IMR-90 (cell line): Measurements from ENCODE around the gene C19orf25. TPM values are rescaled to one million over a fixed set of nuclear protein-coding genes. Genes with fewer than 3 reads are reported as not detected.

Experiments
- ATAC-seq: fragments of 200-7000 bp; cut with Tn5 transposase; 2 replicates; pipeline ENCODE4 v1.9.1; 2020; ENCODE audit warnings: low read depth, mild to moderate bottlenecking, moderate library complexity
- BruUV-seq: library from RNA; stranded (reverse); fragments of 400-500 nt; replicated peaks from 2 replicates; lab custom pipeline; 2021; lab: Mats Ljungman, UMichigan
- CTCF ChIA-PET: fragments of 300-600 bp; formaldehyde crosslinking; extraction: SDS; loops from one replicate; lab custom pipeline; 2021; ENCODE audit warnings: antibody characterized with exemption; lab: Yijun Ruan, JAX
- POLR2A ChIA-PET: fragments of 300-600 bp; sonication (Branson Sonifier 250); formaldehyde crosslinking; loops from one replicate; lab custom pipeline; 2022; ENCODE audit warnings: antibody characterized with exemption; ENCODE audit not compliant: unreplicated experiment; lab: Charles Lee
- DNase-seq: peaks from one replicate; pipeline ENCODE4 v3.0.0; 2013
- H2AFZ ChIP-seq: replicated peaks from 2 replicates; pipeline ENCODE3; 2013; ENCODE audit warnings: low read length, mild to moderate bottlenecking; ENCODE audit not compliant: poor library complexity
- H2AK5ac ChIP-seq: 2 replicates; pipeline ENCODE4 v1.6.1; 2013; ENCODE audit warnings: low read depth, low read length, inconsistent platforms
- H2AK9ac ChIP-seq: replicated peaks from 2 replicates; pipeline ENCODE3; 2013; ENCODE audit warnings: mild to moderate bottlenecking, low read depth, low read length, moderate library complexity; ENCODE audit not compliant: poor library complexity
- H2BK120ac ChIP-seq: 2 replicates; pipeline ENCODE4 v1.6.1; 2013; ENCODE audit warnings: low read depth, low read length, inconsistent platforms
- H2BK15ac ChIP-seq: 3 replicates; pipeline ENCODE4 v1.6.1; 2013; ENCODE audit warnings: low read depth, low read length, inconsistent platforms
- H2BK20ac ChIP-seq: 2 replicates; pipeline ENCODE4 v1.6.1; 2013; ENCODE audit warnings: low read depth, mild to moderate bottlenecking, inconsistent platforms, low read length, moderate library complexity
- H2BK5ac ChIP-seq: 2 replicates; pipeline ENCODE4 v1.6.1; 2013; ENCODE audit warnings: mild to moderate bottlenecking, low read depth, low read length, inconsistent platforms; ENCODE audit not compliant: poor library complexity, severe bottlenecking
- H3K14ac ChIP-seq: replicated peaks from 2 replicates; pipeline ENCODE4 v1.6.1; 2013; ENCODE audit warnings: low read depth, low read length, inconsistent platforms
- H3K18ac ChIP-seq: 2 replicates; pipeline ENCODE4 v1.6.1; 2013; ENCODE audit warnings: low read depth, low read length, control low read depth
- H3K23ac ChIP-seq: 2 replicates; pipeline ENCODE4 v1.6.1; 2013; ENCODE audit warnings: low read depth, low read length, inconsistent platforms
- H3K27ac ChIP-seq: 2 replicates; pipeline ENCODE4 v1.5.1; 2013; ENCODE audit warnings: mild to moderate bottlenecking, control low read depth, low read length; ENCODE audit not compliant: insufficient read depth
- H3K27me3 ChIP-seq: 2 replicates; pipeline ENCODE4 v1.6.1; 2013; ENCODE audit warnings: low read length; ENCODE audit not compliant: control insufficient read depth, insufficient read depth
- H3K36me3 ChIP-seq: 2 replicates; pipeline ENCODE4 v1.6.1; 2013; ENCODE audit warnings: low read length, mixed read lengths; ENCODE audit not compliant: control insufficient read depth, insufficient read depth
- H3K4ac ChIP-seq: 2 replicates; pipeline ENCODE4 v1.6.1; 2013; ENCODE audit warnings: low read depth, low read length, inconsistent platforms
- H3K4me1 ChIP-seq: 2 replicates; pipeline ENCODE4 v1.6.1; 2013; ENCODE audit warnings: low read length, mixed read lengths; ENCODE audit not compliant: control insufficient read depth, insufficient read depth
- H3K4me2 ChIP-seq: 2 replicates; pipeline ENCODE4 v1.6.1; 2013; ENCODE audit warnings: low read depth, mild to moderate bottlenecking, control low read depth, low read length, moderate library complexity
- H3K4me3 ChIP-seq: 2 replicates; pipeline ENCODE4 v1.5.1; 2013; ENCODE audit warnings: low read depth, mild to moderate bottlenecking, control low read depth, low read length, moderate library complexity; ENCODE audit not compliant: insufficient read depth
- H3K56ac ChIP-seq: 2 replicates; pipeline ENCODE4 v1.6.1; 2013; ENCODE audit warnings: low read length, inconsistent platforms; ENCODE audit not compliant: insufficient read depth; ENCODE audit errors: extremely low read depth
- H3K79me1 ChIP-seq, 2 experiments: 2 replicates each; pipeline ENCODE4 v1.6.1; 2013; ENCODE audit warnings: low read length in 2 of 2, inconsistent platforms in 1 of 2, low read depth in 1 of 2
- H3K9ac ChIP-seq: 2 replicates; pipeline ENCODE4 v1.6.1; 2013; ENCODE audit warnings: low read depth, low read length, control low read depth
- H3K9me1 ChIP-seq: 2 replicates; pipeline ENCODE4 v1.6.1; 2013; ENCODE audit warnings: low read length, inconsistent platforms; ENCODE audit not compliant: insufficient read depth
- H3K9me3 ChIP-seq: 2 replicates; pipeline ENCODE4 v1.6.1; 2013; ENCODE audit warnings: low read length; ENCODE audit not compliant: control insufficient read depth, insufficient read depth
- H4K20me1 ChIP-seq: 2 replicates; pipeline ENCODE4 v1.6.1; 2013; ENCODE audit warnings: low read length, inconsistent platforms; ENCODE audit not compliant: insufficient read depth
- H4K5ac ChIP-seq: 2 replicates; pipeline ENCODE4 v1.6.1; 2013; ENCODE audit warnings: mild to moderate bottlenecking, low read depth, low read length, control low read depth
- H4K8ac ChIP-seq, 2 experiments: 2 replicates each; pipeline ENCODE4 v1.6.1; 2013; ENCODE audit warnings: low read depth in 2 of 2, low read length in 2 of 2, control low read depth in 1 of 2, inconsistent platforms in 1 of 2
- H4K91ac ChIP-seq: 2 replicates; pipeline ENCODE4 v1.6.1; 2013; ENCODE audit warnings: low read depth, low read length, inconsistent platforms; ENCODE audit not compliant: insufficient read depth
- CEBPB ChIP-seq: IDR thresholded peaks from 2 replicates; pipeline ENCODE4 v1.6.1; 2012; ENCODE audit warnings: low read depth, low read length, improper control_type of control experiment
- CHD1 ChIP-seq: IDR thresholded peaks from 2 replicates; pipeline ENCODE4 v1.6.1; 2012; ENCODE audit warnings: low read depth, low read length, improper control_type of control experiment
- FOS ChIP-seq: fragments of 150-350 bp; IDR thresholded peaks from 2 replicates; pipeline ENCODE4 v1.6.1; 2016; ENCODE audit warnings: low read depth, low read length
- MAFK ChIP-seq: IDR thresholded peaks from 2 replicates; pipeline ENCODE4 v1.6.1; 2012; ENCODE audit warnings: low read depth, low read length, improper control_type of control experiment
- MXI1 ChIP-seq: IDR thresholded peaks from 2 replicates; pipeline ENCODE4 v1.6.1; 2012; ENCODE audit warnings: low read depth, mild to moderate bottlenecking, low read length, moderate library complexity, borderline replicate concordance
- NFE2L2 ChIP-seq: fragments of 150-350 bp; IDR thresholded peaks from 2 replicates; pipeline ENCODE4 v1.6.1; 2016; ENCODE audit warnings: low read depth, mild to moderate bottlenecking, low read length
- POLR2A ChIP-seq: IDR thresholded peaks from 2 replicates; pipeline ENCODE4 v1.6.1; 2012; ENCODE audit warnings: mild to moderate bottlenecking, low read depth, low read length
- RAD21 ChIP-seq: IDR thresholded peaks from 2 replicates; pipeline ENCODE4 v1.6.1; 2012; ENCODE audit warnings: low read length, improper control_type of control experiment
- RCOR1 ChIP-seq: IDR thresholded peaks from 2 replicates; pipeline ENCODE4 v1.6.1; 2012; ENCODE audit warnings: mild to moderate bottlenecking, low read length, improper control_type of control experiment; ENCODE audit not compliant: insufficient replicate concordance
- RFX5 ChIP-seq: IDR thresholded peaks from 2 replicates; pipeline ENCODE4 v1.8.0; 2012; ENCODE audit warnings: low read depth, mild to moderate bottlenecking, low read length, moderate library complexity
- SMC3 ChIP-seq: fragments of 150-350 bp; IDR thresholded peaks from 2 replicates; pipeline ENCODE4 v1.6.1; 2016; ENCODE audit warnings: low read depth, mild to moderate bottlenecking, antibody characterized with exemption, low read length, moderate library complexity
- USF2 ChIP-seq: fragments of 150-350 bp; IDR thresholded peaks from 2 replicates; pipeline ENCODE4 v1.6.1; 2017; ENCODE audit warnings: mild to moderate bottlenecking, antibody characterized with exemption, low read length, low read depth
- WGBS, 2 experiments: methylation state at CpG; one replicate each; pipeline versions ENCODE4 v1.1.5 to v1.1.7; 2013; ENCODE audit warnings: missing lambda C conversion rate in 2 of 2; ENCODE audit not compliant: insufficient read length in 1 of 2; ENCODE audit errors: extremely low coverage in 2 of 2; 5-methylcytosine and 5-hydroxymethylcytosine counted together
- dilution Hi-C: fragments of 300-500 bp; cut with HindIII; formaldehyde crosslinking; loops from one replicate; pipeline ENCODE4 v1.14.3; 2018; ENCODE audit warnings: low sequenced_read_pairs; ENCODE audit not compliant: unreplicated experiment
- in situ Hi-C: fragments of 300-500 bp; cut with MboI; formaldehyde crosslinking; loops from 3 replicates; pipeline ENCODE4 v1.14.3; 2019; ENCODE audit warnings: low sequenced_read_pairs, inconsistent platforms, mixed read lengths
- intact Hi-C: fragments of 100-400 bp; cut with micrococcal nuclease; formaldehyde crosslinking; loops from 2 replicates; pipeline ENCODE4 v1.10.0; 2022
- polyA plus RNA-seq, 3 experiments: library from polyadenylated mRNA; depleted of rRNA; stranded (reverse); fragments of >200 nt; gene quantifications; 2 replicates each; pipeline ENCODE4 v1.2.3, GENCODE V29; 2012; ENCODE audit warnings: low replicate concordance in 1 of 3
- total RNA-seq: library from RNA; depleted of rRNA; stranded (reverse); fragments of >200 nt; gene quantifications from 2 replicates; pipeline ENCODE4 v1.2.3, GENCODE V29; 2012
- TF ChIP-seq, protein P1 (sequence below): fragments of 150-350 bp; IDR thresholded peaks from 2 replicates; pipeline ENCODE4 v1.6.1; 2016; ENCODE audit warnings: low read depth, mild to moderate bottlenecking, low read length, moderate library complexity, borderline replicate concordance
- TF ChIP-seq, protein P2 (sequence below): conservative IDR thresholded peaks from 2 replicates; pipeline ENCODE4 v1.5.1; 2012; ENCODE audit warnings: mild to moderate bottlenecking, low read depth, low read length, improper control_type of control experiment

C19orf25 gene
- total and polyA plus RNA-seq, 2 of the 4 experiments (the other 2 are of a cell fraction) = 10.4 to 34.9 TPM

GRCh38 chr19:1505991-1506881 lies 27.2 kb upstream of the C19orf25 start:
- H3K4me1 ChIP-seq = peaks cover 5% of the 10 kb centered on the region
- H3K4me2 ChIP-seq = no peak overlapping the region
- H2BK120ac ChIP-seq = no peak overlapping the region
- H2BK5ac ChIP-seq = no peak overlapping the region
- no peak overlapping the region for H3K9ac ChIP-seq
- TF ChIP-seq FOS (no peak), CHD1 (no peak), RAD21 (no peak), SMC3 (no peak), NFE2L2 (no peak), MXI1 (no peak), MAFK (no peak), RCOR1 (no peak), CEBPB (no peak), USF2 (no peak), RFX5 (no peak), POLR2A (no peak)
- TF ChIP-seq, protein P1, sequence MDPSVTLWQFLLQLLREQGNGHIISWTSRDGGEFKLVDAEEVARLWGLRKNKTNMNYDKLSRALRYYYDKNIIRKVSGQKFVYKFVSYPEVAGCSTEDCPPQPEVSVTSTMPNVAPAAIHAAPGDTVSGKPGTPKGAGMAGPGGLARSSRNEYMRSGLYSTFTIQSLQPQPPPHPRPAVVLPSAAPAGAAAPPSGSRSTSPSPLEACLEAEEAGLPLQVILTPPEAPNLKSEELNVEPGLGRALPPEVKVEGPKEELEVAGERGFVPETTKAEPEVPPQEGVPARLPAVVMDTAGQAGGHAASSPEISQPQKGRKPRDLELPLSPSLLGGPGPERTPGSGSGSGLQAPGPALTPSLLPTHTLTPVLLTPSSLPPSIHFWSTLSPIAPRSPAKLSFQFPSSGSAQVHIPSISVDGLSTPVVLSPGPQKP = no peak
- TF ChIP-seq, protein P2, sequence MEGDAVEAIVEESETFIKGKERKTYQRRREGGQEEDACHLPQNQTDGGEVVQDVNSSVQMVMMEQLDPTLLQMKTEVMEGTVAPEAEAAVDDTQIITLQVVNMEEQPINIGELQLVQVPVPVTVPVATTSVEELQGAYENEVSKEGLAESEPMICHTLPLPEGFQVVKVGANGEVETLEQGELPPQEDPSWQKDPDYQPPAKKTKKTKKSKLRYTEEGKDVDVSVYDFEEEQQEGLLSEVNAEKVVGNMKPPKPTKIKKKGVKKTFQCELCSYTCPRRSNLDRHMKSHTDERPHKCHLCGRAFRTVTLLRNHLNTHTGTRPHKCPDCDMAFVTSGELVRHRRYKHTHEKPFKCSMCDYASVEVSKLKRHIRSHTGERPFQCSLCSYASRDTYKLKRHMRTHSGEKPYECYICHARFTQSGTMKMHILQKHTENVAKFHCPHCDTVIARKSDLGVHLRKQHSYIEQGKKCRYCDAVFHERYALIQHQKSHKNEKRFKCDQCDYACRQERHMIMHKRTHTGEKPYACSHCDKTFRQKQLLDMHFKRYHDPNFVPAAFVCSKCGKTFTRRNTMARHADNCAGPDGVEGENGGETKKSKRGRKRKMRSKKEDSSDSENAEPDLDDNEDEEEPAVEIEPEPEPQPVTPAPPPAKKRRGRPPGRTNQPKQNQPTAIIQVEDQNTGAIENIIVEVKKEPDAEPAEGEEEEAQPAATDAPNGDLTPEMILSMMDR = no peak
- in situ Hi-C loops = no loop called here
- intact Hi-C loops = no loop called here
- no peak overlapping the region for H3K23ac ChIP-seq
- H2BK15ac ChIP-seq = no peak overlapping the region
- H3K9me3 ChIP-seq = no peaks in the 10 kb centered on the region
- H2AK9ac ChIP-seq = peak overlapping the region; percentile 42
- H3K36me3 ChIP-seq = peaks cover 13% of the 10 kb centered on the region
- H2BK20ac ChIP-seq = no peak overlapping the region
- no peak overlapping the region for H3K4ac ChIP-seq
- no TSS peak for BruUV-seq
- H3K79me1 ChIP-seq = peaks cover 0 to 6% of the 10 kb centered on the region in 2 experiments; a peak in 1 of 4 replicates
- no peak overlapping the region for H3K4me3 ChIP-seq
- WGBS, 2 experiments = 83% methylated on average over 28 of the region's 45 CpGs; no CpG with 5 or more reads in 1 of the 2 experiments
- H4K5ac ChIP-seq = no peak overlapping the region
- no peak for ATAC-seq
- H3K14ac ChIP-seq = no peak overlapping the region
- no peak overlapping the region for H4K8ac ChIP-seq
- no peaks in the 10 kb centered on the region; the same call in 1 of the 2 replicates for H4K20me1 ChIP-seq
- H3K27ac ChIP-seq = no peak overlapping the region
- no peaks in the 10 kb centered on the region; the same call in 1 of the 2 replicates for H3K9me1 ChIP-seq
- no peak for DNase-seq
- dilution Hi-C loops = no loop called here
- CTCF ChIA-PET = interaction anchor here (0.5 kb wide), 1 partner anchor 28 kb away, joined by 3 read pairs; no protein-coding TSS in a partner anchor
- no peak overlapping the region for H2AFZ ChIP-seq
- H4K91ac ChIP-seq = no peak overlapping the region
- H3K18ac ChIP-seq = no peak overlapping the region
- peaks cover 4% of the 10 kb centered on the region; the same call in 1 of the 2 replicates for H3K27me3 ChIP-seq
- H3K56ac ChIP-seq = no peak overlapping the region
- H2AK5ac ChIP-seq = no peak overlapping the region
- POLR2A ChIA-PET = no interaction called here
